Glomerular visceral epithelial cell (primary cell): ENCODE results near the gene RAD21L1.
"Not testable (repeated sequence)": the region's sequence is repeated elsewhere in the genome, so short reads cannot be mapped to it uniquely, and the experiment has no call there.

Source experiments
- DNase-seq: peaks from one replicate; pipeline ENCODE4 v3.0.0-alpha.2; 2016; ENCODE audit errors: extremely low spot score

Gene RAD21L1

GRCh38 chr20:1225263-1225782 lies 521 bp upstream of the RAD21L1 start:
- DNase-seq = no peak

DNA sequence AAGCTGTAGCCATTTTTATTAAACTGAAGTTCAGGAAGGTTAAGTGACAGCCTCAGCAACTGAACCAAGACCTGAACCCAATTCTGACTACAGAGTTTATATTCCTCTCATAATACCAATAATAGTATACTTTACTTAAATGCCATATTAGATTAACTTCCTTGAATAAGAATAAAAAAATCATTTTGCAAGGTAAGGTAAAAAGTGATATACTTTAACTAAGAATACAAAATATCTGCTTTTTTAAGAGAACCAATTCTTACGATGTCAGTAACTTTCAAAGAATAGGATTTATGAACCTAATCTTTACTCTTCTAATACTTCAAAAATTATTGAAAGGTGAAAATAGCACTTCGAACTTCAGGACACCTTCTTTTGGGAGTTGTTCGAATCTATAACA lies 3.7 kb downstream of the RAD21L1 start:
- no peak for DNase-seq

- DNase-seq = no peak
These were observed 6.7 kb downstream of the RAD21L1 start for GRCh38 chr20:1232286-1233111.

GRCh38 chr20:1240549-1240948 lies 14.7 kb downstream of the RAD21L1 start:
- DNase-seq = no peak

- DNase-seq = no peak
These were observed 15.6 kb downstream of the RAD21L1 start for GRCh38 chr20:1241456-1241855.

DNA sequence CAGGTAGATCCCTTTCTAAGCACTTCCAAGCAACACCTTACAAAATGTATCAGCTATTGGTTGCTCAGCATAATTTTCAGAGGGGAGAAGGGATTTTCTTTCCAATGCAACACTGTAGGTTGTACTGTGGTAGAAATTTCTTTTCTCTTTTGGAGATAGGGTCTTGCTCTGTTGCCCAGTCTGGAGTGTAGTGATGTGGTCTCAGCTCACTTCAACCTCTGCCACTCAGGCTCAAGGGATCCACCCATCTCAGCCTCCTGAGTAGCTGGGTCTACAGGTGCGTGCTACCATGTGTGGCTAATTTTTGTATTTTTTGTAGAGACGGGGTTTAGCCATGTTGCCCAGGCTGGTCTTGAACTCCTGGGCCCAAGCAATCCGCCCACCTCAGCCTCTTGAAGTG lies 16.3 kb downstream of the RAD21L1 start:
- DNase-seq = no peak

DNA sequence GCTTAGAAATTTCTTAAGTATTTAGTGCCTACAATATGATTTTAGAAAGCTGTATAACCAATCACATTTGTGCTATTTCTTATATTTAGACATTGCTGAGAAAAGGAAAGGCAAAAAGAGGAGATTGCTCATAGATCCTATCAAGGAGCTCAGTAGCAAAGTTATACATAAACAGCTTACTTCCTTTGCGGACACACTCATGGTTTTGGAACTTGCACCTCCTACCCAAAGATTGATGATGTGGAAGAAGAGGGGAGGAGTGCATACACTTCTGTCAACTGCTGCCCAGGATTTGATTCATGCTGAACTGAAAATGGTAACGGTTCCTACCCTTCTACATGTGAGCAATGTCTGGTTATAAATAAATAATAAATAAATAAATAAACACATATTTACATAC lies 16.7 kb downstream of the RAD21L1 start:
- peak; percentile 80 for DNase-seq

DNA sequence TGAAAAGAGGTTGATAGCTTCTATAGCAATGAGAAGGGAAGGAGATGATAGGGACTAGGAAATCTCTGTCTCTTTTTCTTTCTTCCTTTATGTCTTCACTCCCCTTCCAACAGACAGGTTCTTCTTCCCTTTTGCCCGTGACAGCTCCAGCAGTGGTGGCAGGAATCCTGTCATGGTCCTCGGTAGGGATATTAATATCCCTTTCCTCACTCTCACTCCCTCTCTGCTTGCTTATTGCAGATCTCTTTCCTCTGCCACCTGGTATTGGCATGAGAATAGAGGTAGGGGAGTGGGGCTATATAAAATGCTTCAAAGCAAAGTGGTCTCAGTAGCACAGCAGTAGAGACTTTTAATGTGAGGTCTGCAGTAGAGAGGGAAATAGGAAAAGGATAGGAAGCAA lies 19.7 kb downstream of the RAD21L1 start:
- no peak for DNase-seq

- DNase-seq = no peak
These were observed 21.8 kb downstream of the RAD21L1 start for GRCh38 chr20:1247689-1248088.

GRCh38 chr20:1250282-1250681 lies 24.4 kb downstream of the RAD21L1 start:
- DNase-seq = not testable (repeated sequence)

- no peak for DNase-seq
These were observed 26.6 kb downstream of the RAD21L1 start for GRCh38 chr20:1252416-1252815.

- DNase-seq = no peak
These were observed 28.4 kb downstream of the RAD21L1 start for GRCh38 chr20:1254254-1254653.

- no peak for DNase-seq
These were observed 29.8 kb downstream of the RAD21L1 start for GRCh38 chr20:1255675-1256074.

- no peak for DNase-seq
These were observed 38.0 kb downstream of the RAD21L1 start for GRCh38 chr20:1263853-1264252.

DNA sequence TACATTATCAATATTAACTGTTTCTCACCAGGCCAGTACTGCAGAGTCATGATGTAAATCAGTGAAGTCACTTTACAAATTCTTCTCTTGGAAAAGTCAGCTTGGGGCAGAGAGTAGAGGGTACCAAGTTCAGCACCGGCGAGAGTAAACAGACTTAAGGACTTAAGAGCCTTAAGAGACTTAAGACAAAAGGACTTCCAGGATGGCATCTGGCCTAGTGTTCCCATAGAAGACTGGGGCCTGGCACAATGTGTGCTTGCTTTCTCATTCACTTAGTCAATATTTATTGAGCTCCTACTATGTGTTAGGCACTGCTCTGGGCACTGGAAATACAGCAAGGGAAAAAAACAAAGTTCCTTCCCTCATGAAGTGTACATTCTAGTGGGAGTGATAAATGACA lies 38.9 kb downstream of the RAD21L1 start:
- no peak for DNase-seq

DNA sequence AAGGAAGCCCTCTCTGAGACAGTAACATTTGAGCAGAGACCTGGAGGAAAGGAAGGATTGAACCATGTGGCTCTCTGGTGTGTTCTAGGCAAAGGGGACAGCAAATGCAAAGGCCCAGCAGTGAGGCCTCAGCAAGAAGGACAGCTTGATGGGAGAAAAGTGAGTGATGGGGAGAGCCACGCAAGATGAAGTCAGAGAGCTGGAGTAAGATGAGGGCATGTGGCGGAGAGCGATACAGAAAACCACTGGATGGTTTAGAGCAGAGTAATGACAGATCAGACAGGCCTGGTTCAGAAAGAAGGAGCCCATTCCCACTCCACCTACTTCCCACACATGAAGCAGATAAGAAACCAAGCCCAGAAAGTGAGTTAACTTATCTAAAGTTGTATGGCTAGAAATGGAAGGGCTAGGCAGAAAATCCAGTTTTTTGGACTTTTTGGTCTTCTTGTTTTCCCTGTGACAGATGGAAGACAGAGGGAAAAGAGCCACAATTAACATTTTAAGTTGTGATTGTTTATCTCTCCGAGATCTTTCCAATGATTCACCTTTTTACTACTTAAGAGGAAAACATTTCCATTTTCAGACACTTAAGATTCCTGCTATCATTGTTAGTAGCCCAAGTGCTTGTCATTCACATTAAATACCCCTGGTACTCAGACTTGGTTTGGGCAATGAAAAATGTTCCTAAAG lies 39.5 kb downstream of the RAD21L1 start:
- DNase-seq = no peak

- no peak for DNase-seq
These were observed 40.0 kb downstream of the RAD21L1 start for GRCh38 chr20:1265916-1266166.

DNA sequence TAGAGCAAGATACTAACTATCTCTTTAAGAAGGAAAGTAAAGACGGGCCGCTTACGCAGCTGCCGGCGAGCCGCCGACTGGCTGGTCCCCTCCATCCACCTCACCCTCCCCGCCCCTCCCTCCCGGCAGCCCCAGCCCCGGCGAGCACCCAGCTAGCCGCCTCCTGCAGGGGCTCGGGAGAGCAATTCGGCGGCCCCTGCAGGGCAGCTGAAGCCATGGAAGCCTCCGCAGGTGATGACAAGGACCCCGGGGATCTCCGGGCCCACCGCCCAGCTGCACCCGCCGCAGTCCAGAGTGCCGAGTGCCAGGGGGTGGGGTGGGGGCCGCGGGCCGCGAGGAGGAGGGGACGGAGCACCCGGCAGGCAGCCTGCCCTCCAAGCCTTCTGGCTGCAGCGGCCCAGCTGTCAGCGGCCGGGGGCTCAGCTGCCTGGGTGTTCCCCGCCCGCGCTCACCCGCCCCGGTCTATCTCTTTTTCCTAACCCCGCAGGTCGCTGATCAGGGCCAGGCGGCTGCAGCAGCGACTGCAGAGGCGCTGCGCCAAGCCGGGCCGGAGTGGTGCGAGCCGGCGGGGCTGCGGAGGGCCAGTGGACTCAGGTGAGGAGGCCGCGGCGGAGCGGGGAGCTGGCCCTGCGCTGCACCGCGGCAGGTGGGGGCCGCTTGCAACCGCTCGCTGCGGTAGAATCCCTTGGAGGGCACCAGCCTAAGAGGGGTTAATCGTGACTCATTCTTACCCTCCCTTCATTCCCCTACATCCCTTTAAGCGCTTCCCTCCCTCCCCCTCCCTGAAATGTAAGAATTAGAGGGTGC lies 40.5 kb downstream of the RAD21L1 start, which contains the start of gene SNPH:
SNPH (plus strand) TSS at position 128 of the 807 bp plus-strand sequence. CDS start 29,946 bp downstream, outside the sequence.
- DNase-seq = peak; percentile 85

- DNase-seq = no peak
These were observed 41.3 kb downstream of the RAD21L1 start for GRCh38 chr20:1267161-1267560.

GRCh38 chr20:1267809-1268374 lies 42.0 kb downstream of the RAD21L1 start:
- no peak for DNase-seq

- DNase-seq = no peak
These were observed 43.4 kb downstream of the RAD21L1 start for GRCh38 chr20:1269235-1269634.

- DNase-seq = no peak
These were observed 44.0 kb downstream of the RAD21L1 start for GRCh38 chr20:1269850-1270249.
